HepG2 (cell line): ENCODE measurements around the gene WDCP. TPM values are rescaled to one million over a fixed set of nuclear protein-coding genes. Genes with fewer than 3 reads are reported as not detected.

ENCODE experiments used
- HIVEP1 ChIP-seq: sonication (generic); formaldehyde crosslinking; IDR thresholded peaks from 2 replicates; pipeline ENCODE4 v1.4.0; 2020; ENCODE audit warnings: mild to moderate bottlenecking, missing genetic modification reagents
- HNRNPUL1 ChIP-seq: fragments of 200-400 bp; formaldehyde crosslinking; IDR thresholded peaks from 2 replicates; pipeline ENCODE4 v1.6.1; 2017; ENCODE audit warnings: low read depth, mild to moderate bottlenecking, low read length, moderate library complexity
- NFATC3 ChIP-seq: sonication (generic); formaldehyde crosslinking; IDR thresholded peaks from 2 replicates; pipeline ENCODE4 v1.5.1; 2020; ENCODE audit warnings: mild to moderate bottlenecking, missing genetic modification reagents
- NFE2L1 ChIP-seq: sonication (generic); formaldehyde crosslinking; IDR thresholded peaks from 2 replicates; pipeline ENCODE4 v1.4.0; 2020; ENCODE audit warnings: missing genetic modification reagents, mild to moderate bottlenecking, borderline replicate concordance
- SKI ChIP-seq: fragments of 450-650 bp; IDR thresholded peaks from one replicate; pipeline ENCODE4 v1.6.1; 2018; ENCODE audit warnings: mild to moderate bottlenecking; ENCODE audit not compliant: partially characterized antibody
- SNAI1 ChIP-seq: sonication (generic); formaldehyde crosslinking; IDR thresholded peaks from 2 replicates; pipeline ENCODE4 v1.5.0; 2020; ENCODE audit warnings: mild to moderate bottlenecking, missing genetic modification reagents, borderline replicate concordance
- SP140L ChIP-seq: sonication (generic); formaldehyde crosslinking; IDR thresholded peaks from 2 replicates; pipeline ENCODE4 v1.4.0; 2020; ENCODE audit warnings: missing genetic modification reagents, borderline replicate concordance
- TARDBP ChIP-seq: sonication (generic); formaldehyde crosslinking; IDR thresholded peaks from 2 replicates; pipeline ENCODE4 v1.8.0; 2022; ENCODE audit warnings: mild to moderate bottlenecking, missing genetic modification reagents
- ZBTB21 ChIP-seq: sonication (generic); formaldehyde crosslinking; IDR thresholded peaks from 2 replicates; pipeline ENCODE4 v1.4.0; 2020; ENCODE audit warnings: missing genetic modification reagents
- ZFP37 ChIP-seq: sonication (generic); formaldehyde crosslinking; IDR thresholded peaks from 2 replicates; pipeline ENCODE4 v1.4.0; 2020; ENCODE audit warnings: missing genetic modification reagents, borderline replicate concordance
- ZMYM3 ChIP-seq: sonication (generic); formaldehyde crosslinking; IDR thresholded peaks from 2 replicates; pipeline ENCODE4 v1.5.1; 2020; ENCODE audit warnings: mild to moderate bottlenecking, missing genetic modification reagents
- ZNF136 ChIP-seq: sonication (generic); formaldehyde crosslinking; IDR thresholded peaks from 2 replicates; pipeline ENCODE4 v1.8.1; 2022; ENCODE audit warnings: low read depth, mild to moderate bottlenecking, moderate library complexity, missing genetic modification reagents
- ZNF563 ChIP-seq: sonication (generic); formaldehyde crosslinking; IDR thresholded peaks from 2 replicates; pipeline ENCODE4 v1.8.0; 2022; ENCODE audit warnings: mild to moderate bottlenecking, moderate library complexity, missing genetic modification reagents
- ZNF775 ChIP-seq: sonication (generic); formaldehyde crosslinking; IDR thresholded peaks from 2 replicates; pipeline ENCODE4 v1.4.0; 2020; ENCODE audit warnings: missing genetic modification reagents, mild to moderate bottlenecking, moderate library complexity, borderline replicate concordance
- ZZZ3 ChIP-seq: sonication (generic); formaldehyde crosslinking; IDR thresholded peaks from 2 replicates; pipeline ENCODE4 v1.4.0; 2020; ENCODE audit warnings: missing genetic modification reagents, mild to moderate bottlenecking, borderline replicate concordance
- polyA plus RNA-seq, 8 experiments: library from polyadenylated mRNA; depleted of rRNA in 3 of 8; stranded (reverse) in 7 of 8; unstranded in 1 of 8; fragments of >200 nt; fragmentation: Illumina TruSeq in 4 of 8; extraction: Trizol in 4 of 8; gene quantifications; 2 replicates each; pipeline versions ENCODE4 v1.2.1 to v1.2.3, GENCODE V29; 2011 to 2016; ENCODE audit warnings: low read depth in 4 of 8, missing spikeins in 1 of 8, mixed read lengths in 1 of 8; ENCODE audit not compliant: insufficient read depth in 1 of 8
- total RNA-seq, 5 experiments: library from RNA; depleted of rRNA; stranded (reverse); fragments of >200 nt; fragmentation: Illumina TruSeq; extraction: Trizol; gene quantifications; 2 replicates each; pipeline ENCODE4 v1.2.3, GENCODE V29; 2016; ENCODE audit warnings: low read depth in 1 of 5
- TF ChIP-seq, protein P1 (sequence below): sonication (generic); formaldehyde crosslinking; IDR thresholded peaks from 2 replicates; pipeline ENCODE4 v1.4.0; 2020; ENCODE audit warnings: missing genetic modification reagents, borderline replicate concordance
- TF ChIP-seq, protein P2 (sequence below): conservative IDR thresholded peaks from 2 replicates; pipeline ENCODE4 v1.6.1; 2018; ENCODE audit warnings: missing genetic modification reagents
- TF ChIP-seq, protein P3 (sequence below): sonication (generic); formaldehyde crosslinking; IDR thresholded peaks from 2 replicates; pipeline ENCODE4 v1.9.0; 2021; ENCODE audit warnings: mild to moderate bottlenecking, missing genetic modification reagents

Gene WDCP
- total and polyA plus RNA-seq, 2 of the 13 experiments (the other 11 are each of a cell fraction or from before 2014, with no cell fraction given): 17.4 to 22.6 TPM

DNA sequence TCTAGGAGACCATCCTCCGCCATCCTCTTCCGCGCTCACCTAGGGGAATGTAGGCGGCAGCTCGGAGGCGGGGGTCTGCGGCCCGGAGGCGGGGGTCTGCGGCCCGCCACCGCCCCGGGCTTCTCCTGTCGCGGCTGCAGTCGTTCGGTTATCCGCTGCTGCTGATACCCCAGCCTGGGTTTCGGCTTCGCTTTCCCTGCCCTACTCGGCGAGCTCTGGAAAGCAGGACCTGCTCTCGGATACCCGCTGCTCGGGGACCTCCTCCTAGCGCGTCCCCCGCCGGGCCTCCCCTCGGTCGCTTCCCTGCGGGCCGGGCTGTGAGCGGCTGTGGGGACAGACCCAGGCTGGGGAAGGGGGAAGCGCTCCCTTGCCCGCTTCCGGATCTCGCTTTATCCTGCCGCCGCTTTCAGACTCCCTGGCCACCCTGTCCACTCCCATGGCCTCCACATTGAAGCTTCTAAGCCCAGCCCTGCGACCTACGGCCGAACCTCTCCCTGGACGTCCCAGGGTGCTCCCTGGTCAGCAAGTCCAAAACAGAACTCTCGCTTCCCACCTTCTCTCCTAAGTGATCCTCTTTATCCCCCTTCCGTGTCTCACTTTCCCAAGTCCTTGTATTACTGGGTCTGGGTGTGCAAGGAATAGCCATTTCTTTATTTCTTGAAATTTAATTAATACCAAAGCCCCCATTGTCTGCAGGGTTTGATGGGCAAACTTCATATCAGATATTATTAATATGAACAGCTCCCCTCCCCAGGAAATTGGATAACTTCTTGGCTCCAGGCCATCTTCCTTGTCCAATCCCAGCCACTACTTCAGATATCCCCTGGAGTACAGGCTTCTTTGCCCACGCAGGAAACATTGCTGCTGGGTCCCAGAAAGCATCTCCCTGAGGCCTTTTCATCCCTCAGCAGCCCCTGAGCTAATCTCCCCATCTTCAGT, 3.1 kb upstream of the WDCP start (continued):
- TF ChIP-seq, protein P1, sequence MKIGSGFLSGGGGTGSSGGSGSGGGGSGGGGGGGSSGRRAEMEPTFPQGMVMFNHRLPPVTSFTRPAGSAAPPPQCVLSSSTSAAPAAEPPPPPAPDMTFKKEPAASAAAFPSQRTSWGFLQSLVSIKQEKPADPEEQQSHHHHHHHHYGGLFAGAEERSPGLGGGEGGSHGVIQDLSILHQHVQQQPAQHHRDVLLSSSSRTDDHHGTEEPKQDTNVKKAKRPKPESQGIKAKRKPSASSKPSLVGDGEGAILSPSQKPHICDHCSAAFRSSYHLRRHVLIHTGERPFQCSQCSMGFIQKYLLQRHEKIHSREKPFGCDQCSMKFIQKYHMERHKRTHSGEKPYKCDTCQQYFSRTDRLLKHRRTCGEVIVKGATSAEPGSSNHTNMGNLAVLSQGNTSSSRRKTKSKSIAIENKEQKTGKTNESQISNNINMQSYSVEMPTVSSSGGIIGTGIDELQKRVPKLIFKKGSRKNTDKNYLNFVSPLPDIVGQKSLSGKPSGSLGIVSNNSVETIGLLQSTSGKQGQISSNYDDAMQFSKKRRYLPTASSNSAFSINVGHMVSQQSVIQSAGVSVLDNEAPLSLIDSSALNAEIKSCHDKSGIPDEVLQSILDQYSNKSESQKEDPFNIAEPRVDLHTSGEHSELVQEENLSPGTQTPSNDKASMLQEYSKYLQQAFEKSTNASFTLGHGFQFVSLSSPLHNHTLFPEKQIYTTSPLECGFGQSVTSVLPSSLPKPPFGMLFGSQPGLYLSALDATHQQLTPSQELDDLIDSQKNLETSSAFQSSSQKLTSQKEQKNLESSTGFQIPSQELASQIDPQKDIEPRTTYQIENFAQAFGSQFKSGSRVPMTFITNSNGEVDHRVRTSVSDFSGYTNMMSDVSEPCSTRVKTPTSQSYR (CRISPR knock-in tag): no peak
- 0 out of 2 replicates have a peak, but pooled peaks have one; percentile 10 for TF ChIP-seq ZMYM3
- TF ChIP-seq NFATC3 (CRISPR knock-in tag): no peak
- no peak for TF ChIP-seq SKI
- TF ChIP-seq ZFP37 (CRISPR knock-in tag): no peak
- TF ChIP-seq ZNF136 (CRISPR knock-in tag): no peak
- no peak for TF ChIP-seq TARDBP (CRISPR knock-in tag)
- no peak for TF ChIP-seq ZZZ3
- TF ChIP-seq NFE2L1: no peak
- TF ChIP-seq ZNF563: 0 out of 2 replicates have a peak, but pooled peaks have one; percentile 41
- TF ChIP-seq ZNF775 (CRISPR knock-in tag): no peak
- TF ChIP-seq SP140L (CRISPR knock-in tag): no peak
- TF ChIP-seq, protein P2, sequence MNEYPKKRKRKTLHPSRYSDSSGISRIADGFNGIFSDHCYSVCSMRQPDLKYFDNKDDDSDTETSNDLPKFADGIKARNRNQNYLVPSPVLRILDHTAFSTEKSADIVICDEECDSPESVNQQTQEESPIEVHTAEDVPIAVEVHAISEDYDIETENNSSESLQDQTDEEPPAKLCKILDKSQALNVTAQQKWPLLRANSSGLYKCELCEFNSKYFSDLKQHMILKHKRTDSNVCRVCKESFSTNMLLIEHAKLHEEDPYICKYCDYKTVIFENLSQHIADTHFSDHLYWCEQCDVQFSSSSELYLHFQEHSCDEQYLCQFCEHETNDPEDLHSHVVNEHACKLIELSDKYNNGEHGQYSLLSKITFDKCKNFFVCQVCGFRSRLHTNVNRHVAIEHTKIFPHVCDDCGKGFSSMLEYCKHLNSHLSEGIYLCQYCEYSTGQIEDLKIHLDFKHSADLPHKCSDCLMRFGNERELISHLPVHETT (CRISPR knock-in tag): no peak
- TF ChIP-seq ZBTB21: no peak
- peak; percentile 15; the same call in 1 of the 2 replicates for TF ChIP-seq HIVEP1
- TF ChIP-seq, protein P3, sequence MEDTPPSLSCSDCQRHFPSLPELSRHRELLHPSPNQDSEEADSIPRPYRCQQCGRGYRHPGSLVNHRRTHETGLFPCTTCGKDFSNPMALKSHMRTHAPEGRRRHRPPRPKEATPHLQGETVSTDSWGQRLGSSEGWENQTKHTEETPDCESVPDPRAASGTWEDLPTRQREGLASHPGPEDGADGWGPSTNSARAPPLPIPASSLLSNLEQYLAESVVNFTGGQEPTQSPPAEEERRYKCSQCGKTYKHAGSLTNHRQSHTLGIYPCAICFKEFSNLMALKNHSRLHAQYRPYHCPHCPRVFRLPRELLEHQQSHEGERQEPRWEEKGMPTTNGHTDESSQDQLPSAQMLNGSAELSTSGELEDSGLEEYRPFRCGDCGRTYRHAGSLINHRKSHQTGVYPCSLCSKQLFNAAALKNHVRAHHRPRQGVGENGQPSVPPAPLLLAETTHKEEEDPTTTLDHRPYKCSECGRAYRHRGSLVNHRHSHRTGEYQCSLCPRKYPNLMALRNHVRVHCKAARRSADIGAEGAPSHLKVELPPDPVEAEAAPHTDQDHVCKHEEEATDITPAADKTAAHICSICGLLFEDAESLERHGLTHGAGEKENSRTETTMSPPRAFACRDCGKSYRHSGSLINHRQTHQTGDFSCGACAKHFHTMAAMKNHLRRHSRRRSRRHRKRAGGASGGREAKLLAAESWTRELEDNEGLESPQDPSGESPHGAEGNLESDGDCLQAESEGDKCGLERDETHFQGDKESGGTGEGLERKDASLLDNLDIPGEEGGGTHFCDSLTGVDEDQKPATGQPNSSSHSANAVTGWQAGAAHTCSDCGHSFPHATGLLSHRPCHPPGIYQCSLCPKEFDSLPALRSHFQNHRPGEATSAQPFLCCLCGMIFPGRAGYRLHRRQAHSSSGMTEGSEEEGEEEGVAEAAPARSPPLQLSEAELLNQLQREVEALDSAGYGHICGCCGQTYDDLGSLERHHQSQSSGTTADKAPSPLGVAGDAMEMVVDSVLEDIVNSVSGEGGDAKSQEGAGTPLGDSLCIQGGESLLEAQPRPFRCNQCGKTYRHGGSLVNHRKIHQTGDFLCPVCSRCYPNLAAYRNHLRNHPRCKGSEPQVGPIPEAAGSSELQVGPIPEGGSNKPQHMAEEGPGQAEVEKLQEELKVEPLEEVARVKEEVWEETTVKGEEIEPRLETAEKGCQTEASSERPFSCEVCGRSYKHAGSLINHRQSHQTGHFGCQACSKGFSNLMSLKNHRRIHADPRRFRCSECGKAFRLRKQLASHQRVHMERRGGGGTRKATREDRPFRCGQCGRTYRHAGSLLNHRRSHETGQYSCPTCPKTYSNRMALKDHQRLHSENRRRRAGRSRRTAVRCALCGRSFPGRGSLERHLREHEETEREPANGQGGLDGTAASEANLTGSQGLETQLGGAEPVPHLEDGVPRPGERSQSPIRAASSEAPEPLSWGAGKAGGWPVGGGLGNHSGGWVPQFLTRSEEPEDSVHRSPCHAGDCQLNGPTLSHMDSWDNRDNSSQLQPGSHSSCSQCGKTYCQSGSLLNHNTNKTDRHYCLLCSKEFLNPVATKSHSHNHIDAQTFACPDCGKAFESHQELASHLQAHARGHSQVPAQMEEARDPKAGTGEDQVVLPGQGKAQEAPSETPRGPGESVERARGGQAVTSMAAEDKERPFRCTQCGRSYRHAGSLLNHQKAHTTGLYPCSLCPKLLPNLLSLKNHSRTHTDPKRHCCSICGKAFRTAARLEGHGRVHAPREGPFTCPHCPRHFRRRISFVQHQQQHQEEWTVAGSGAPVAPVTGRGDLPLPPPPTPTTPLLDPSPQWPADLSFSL (CRISPR knock-in tag): no peak
- no peak; the same call in 1 of the 2 replicates for TF ChIP-seq SNAI1 (CRISPR knock-in tag)
- no peak for TF ChIP-seq HNRNPUL1
